CD4-positive, alpha-beta T cell (primary cell): ENCODE measurements around the gene OR6B2. TPM values are rescaled to one million over a fixed set of nuclear protein-coding genes. Genes with fewer than 3 reads are reported as not detected.

ENCODE experiments used
- ATAC-seq: fragments of 200-7000 bp; cut with Tn5 transposase; one replicate; pipeline ENCODE4 v1.10.0; 2022; ENCODE audit warnings: mild to moderate bottlenecking; ENCODE audit not compliant: poor library complexity
- CTCF ChIA-PET: fragments of 350-600 bp; sonication (Branson Sonifier 250); formaldehyde crosslinking; loops from one replicate; lab custom pipeline; 2021; ENCODE audit warnings: antibody characterized with exemption, inconsistent platforms; lab: Charles Lee
- POLR2A ChIA-PET: fragments of 350-600 bp; sonication (Branson Sonifier 250); formaldehyde crosslinking; loops from one replicate; lab custom pipeline; 2021; ENCODE audit warnings: antibody characterized with exemption, inconsistent platforms; lab: Charles Lee
- DNase-seq, 14 experiments: peaks; one replicate each; pipeline ENCODE4 v3.0.0-alpha.2; 2013 to 2020; ENCODE audit warnings: mixed read lengths in 2 of 14
- H3K27ac ChIP-seq, 2 donors: one replicate each; pipeline versions ENCODE4 v1.5.1 to v1.7.0; 2013; ENCODE audit warnings: low read length in 2 of 2, low read depth in 1 of 2, mild to moderate bottlenecking in 1 of 2
- H3K27me3 ChIP-seq, 2 experiments: 1 replicate in 1 of 2; 2 replicates in 1 of 2; pipeline versions ENCODE4 v1.6.1 to v1.7.0; 2013; ENCODE audit warnings: low read length in 2 of 2, control low read depth in 1 of 2, mild to moderate bottlenecking in 1 of 2, moderate library complexity in 1 of 2; ENCODE audit not compliant: insufficient read depth in 2 of 2, control insufficient read depth in 1 of 2
- H3K36me3 ChIP-seq: one replicate; pipeline ENCODE4 v1.6.1; 2013; ENCODE audit warnings: low read length, control low read depth; ENCODE audit not compliant: insufficient read depth
- H3K4me1 ChIP-seq: one replicate; pipeline ENCODE4 v1.6.1; 2013; ENCODE audit warnings: low read length, control low read depth; ENCODE audit not compliant: insufficient read depth
- H3K4me3 ChIP-seq: one replicate; pipeline ENCODE4 v1.5.1; 2013; ENCODE audit warnings: mild to moderate bottlenecking, low read length, moderate library complexity
- H3K9me3 ChIP-seq, 2 experiments: 1 replicate in 1 of 2; 2 replicates in 1 of 2; pipeline versions ENCODE4 v1.6.1 to v1.7.0; 2013; ENCODE audit warnings: low read length in 2 of 2, mild to moderate bottlenecking in 2 of 2, control low read depth in 1 of 2, moderate library complexity in 1 of 2; ENCODE audit not compliant: control insufficient read depth in 1 of 2, insufficient read depth in 1 of 2
- H3K27ac Mint-ChIP-seq: one replicate; pipeline ENCODE4 v1.8.0; 2020; ENCODE audit warnings: mixed read lengths
- H3K27me3 Mint-ChIP-seq: one replicate; pipeline ENCODE4 v1.8.0; 2021; ENCODE audit warnings: mixed read lengths
- H3K36me3 Mint-ChIP-seq: one replicate; pipeline ENCODE4 v1.8.0; 2021; ENCODE audit warnings: low read depth, mixed read lengths
- H3K4me1 Mint-ChIP-seq: one replicate; pipeline ENCODE4 v1.8.0; 2021; ENCODE audit warnings: low read depth, mixed read lengths
- H3K4me3 Mint-ChIP-seq: one replicate; pipeline ENCODE4 v1.8.0; 2020; ENCODE audit warnings: mild to moderate bottlenecking, mixed read lengths
- H3K9me3 Mint-ChIP-seq: one replicate; pipeline ENCODE4 v1.8.0; 2020; ENCODE audit warnings: mixed read lengths
- CTCF ChIP-seq: fragments of 200-600 bp; IDR thresholded peaks from one replicate; pipeline ENCODE4 v1.8.0; 2022; ENCODE audit warnings: antibody characterized with exemption, mild to moderate bottlenecking
- intact Hi-C, 2 experiments: fragments of 100-400 bp; cut with DNase I in 1 of 2; cut with micrococcal nuclease in 1 of 2; formaldehyde crosslinking; loops; one replicate each; pipeline versions ENCODE4 v1.15.1 to v1.9.0; 2023 to 2025; cut with DNase I, micrococcal nuclease
- total RNA-seq, 174 experiments: library from RNA in 2 of 174; stranded (reverse) in 2 of 174; gene quantifications; one replicate each; pipeline ENCODE4 v1.2.3 and lab custom pipeline; 2021 to 2026

The OR6B2 gene
- total RNA-seq, 2 experiments from 2014 or later: not detected

GRCh38 chr2:240043279-240043989, 13.2 kb upstream of the OR6B2 start:
- Mint-ChIP-seq H3K9me3 (no peaks in the 10 kb centered on the region), H3K4me3 (no peak overlapping the region), H3K36me3 (no peaks in the 10 kb centered on the region), H3K4me1 (no peaks in the 10 kb centered on the region), H3K27me3 (peaks cover 52% of the 10 kb centered on the region), H3K27ac (no peak overlapping the region)
- H3K4me1 ChIP-seq: no peaks in the 10 kb centered on the region
- no peak overlapping the region for H3K27ac ChIP-seq
- intact Hi-C loops: no loop called here
- no peak for ATAC-seq
- H3K36me3 ChIP-seq: no peaks in the 10 kb centered on the region
- peaks cover 26 to 34% of the 10 kb centered on the region in 2 experiments for H3K27me3 ChIP-seq
- no peak for DNase-seq
- TF ChIP-seq CTCF: no peak
- peaks cover 0 to 12% of the 10 kb centered on the region in 2 experiments for H3K9me3 ChIP-seq
- H3K4me3 ChIP-seq: no peak overlapping the region
- POLR2A ChIA-PET: interaction anchor here (0.7 kb wide), 1 partner anchor 19 kb away, joined by 3 read pairs; the partner anchor contains the start of gene NDUFA10
- CTCF ChIA-PET: no interaction called here

- Histone ChIP-seq H3K36me3 (no peaks in the 10 kb centered on the region), H3K9me3 (peaks cover 0 to 12% of the 10 kb centered on the region in 2 experiments), H3K27ac (no peak overlapping the region), H3K4me3 (no peak overlapping the region), H3K4me1 (no peaks in the 10 kb centered on the region), H3K27me3 (peaks cover 24 to 33% of the 10 kb centered on the region in 2 experiments)
- ChIA-PET POLR2A (no interaction called here), CTCF (no interaction called here)
- intact Hi-C loops: no loop called here
- TF ChIP-seq CTCF: no peak
- Mint-ChIP-seq H3K27me3 (peaks cover 46% of the 10 kb centered on the region), H3K4me3 (no peak overlapping the region), H3K4me1 (no peaks in the 10 kb centered on the region), H3K27ac (no peak overlapping the region), H3K36me3 (no peaks in the 10 kb centered on the region), H3K9me3 (no peaks in the 10 kb centered on the region)
- no peak for ATAC-seq
- no peak for DNase-seq
Observed at GRCh38 chr2:240042740-240043139, 12.5 kb upstream of the OR6B2 start.

GRCh38 chr2:240041363-240041762, 11.1 kb upstream of the OR6B2 start:
- no peaks in the 10 kb centered on the region for H3K36me3 ChIP-seq
- H3K27ac Mint-ChIP-seq: no peak overlapping the region
- TF ChIP-seq CTCF: no peak
- intact Hi-C loops: no loop called here
- H3K4me3 ChIP-seq: no peak overlapping the region
- ChIA-PET CTCF (no interaction called here), POLR2A (no interaction called here)
- H3K4me3 Mint-ChIP-seq: no peak overlapping the region
- no peaks in the 10 kb centered on the region for H3K4me1 Mint-ChIP-seq
- H3K4me1 ChIP-seq: no peaks in the 10 kb centered on the region
- H3K9me3 Mint-ChIP-seq: no peaks in the 10 kb centered on the region
- peaks cover 0 to 11% of the 10 kb centered on the region in 2 experiments for H3K9me3 ChIP-seq
- DNase-seq (no peak), ATAC-seq (no peak)
- peaks cover 25 to 33% of the 10 kb centered on the region in 2 experiments for H3K27me3 ChIP-seq
- H3K27ac ChIP-seq: no peak overlapping the region
- H3K27me3 Mint-ChIP-seq: peaks cover 46% of the 10 kb centered on the region
- no peaks in the 10 kb centered on the region for H3K36me3 Mint-ChIP-seq
